Glomerular visceral epithelial cell (primary cell): Measurements from ENCODE around the gene ERP44.
A peak's percentile ranks its signal among the peaks of the same experiment; 100 is the strongest.
"Not testable (repeated sequence)": the region's sequence is repeated elsewhere in the genome, so short reads cannot be mapped to it uniquely, and the experiment has no call there.

Source experiments
- DNase-seq: peaks from one replicate; pipeline ENCODE4 v3.0.0-alpha.2; 2016; ENCODE audit errors: extremely low spot score

Gene ERP44

GRCh38 chr9:100012279-100012678, 86.5 kb downstream of the ERP44 start:
- no peak for DNase-seq

- DNase-seq = peak; percentile 54
Observed at GRCh38 chr9:100011062-100011681, 87.6 kb downstream of the ERP44 start.

GRCh38 chr9:99999797-100000196, 99.0 kb downstream of the ERP44 start:
- DNase-seq = no peak

- no peak for DNase-seq
Observed at GRCh38 chr9:99998866-99999265, 99.9 kb downstream of the ERP44 start.

- no peak for DNase-seq
Observed at GRCh38 chr9:99998266-99998665, 100.5 kb downstream of the ERP44 start.

GRCh38 chr9:99990508-99990907, 108.3 kb downstream of the ERP44 start:
- DNase-seq = not testable (repeated sequence)

- DNase-seq = no peak
Observed at GRCh38 chr9:99986642-99987041, 112.2 kb downstream of the ERP44 start.

- DNase-seq = no peak
Observed at GRCh38 chr9:99980598-99980997, 118.2 kb downstream of the ERP44 start.

- DNase-seq = no peak
Observed at GRCh38 chr9:99978221-99978620, 120.6 kb downstream of the ERP44 start.

GRCh38 chr9:99977033-99977792, 121.6 kb downstream of the ERP44 start:
- no peak for DNase-seq

GRCh38 chr9:99973455-99973854, 125.3 kb downstream of the ERP44 start:
- no peak for DNase-seq

- DNase-seq = no peak
Observed at GRCh38 chr9:99971410-99971809, 127.4 kb downstream of the ERP44 start.

GRCh38 chr9:99970481-99970880, 128.3 kb downstream of the ERP44 start:
- DNase-seq = no peak

GRCh38 chr9:99967457-99967856, 131.3 kb downstream of the ERP44 start:
- DNase-seq = no peak

GRCh38 chr9:99966716-99967115, 132.1 kb downstream of the ERP44 start:
- DNase-seq = peak; percentile 81

- no peak for DNase-seq
Observed at GRCh38 chr9:99966001-99966400, 132.8 kb downstream of the ERP44 start.

GRCh38 chr9:99964336-99964735, 134.5 kb downstream of the ERP44 start:
- peak; percentile 12 for DNase-seq

- peak; percentile 9 for DNase-seq
Observed at GRCh38 chr9:99962680-99963261, 136.0 kb downstream of the ERP44 start.

GRCh38 chr9:99955606-99956005, 143.2 kb downstream of the ERP44 start:
- DNase-seq = no peak

GRCh38 chr9:99954819-99955218, 144.0 kb downstream of the ERP44 start:
- no peak for DNase-seq

- no peak for DNase-seq
Observed at GRCh38 chr9:99953861-99954507, 144.8 kb downstream of the ERP44 start.

- no peak for DNase-seq
Observed at GRCh38 chr9:99948896-99949295, 149.9 kb downstream of the ERP44 start.

GRCh38 chr9:99948482-99948881, 150.3 kb downstream of the ERP44 start:
- no peak for DNase-seq
